ENCODE data around the gene TTLL7. TPM values are rescaled to one million over a fixed set of nuclear protein-coding genes. Genes with fewer than 3 reads are reported as not detected.

Gene TTLL7
- polyA plus RNA-seq, 1 donor (not counting 4 experiments of a cell fraction or from before 2014, with no cell fraction given), result 8.1 TPM

GRCh38 chr1:83850834-83851233 is 148.1 kb downstream of the TTLL7 start:
- no peak overlapping the region for H3K4me2 ChIP-seq (ENCODE audit: control insufficient read depth, extremely low read depth, insufficient read depth, low read depth, low read length)
- H3K27me3 ChIP-seq (ENCODE audit: control insufficient read depth, extremely low read depth, insufficient read depth, low read length), result no peaks in the 10 kb centered on the region
- no peaks in the 10 kb centered on the region for H4K20me1 ChIP-seq (ENCODE audit: control insufficient read depth, extremely low read depth, insufficient read depth, low read length)
- DNase-seq (ENCODE audit: low read depth, low spot score) (no peak), FAIRE-seq (no peak)
- H3K27ac ChIP-seq (ENCODE audit: control insufficient read depth, insufficient read depth, low read length), result no peak overlapping the region
- no peak overlapping the region for H2AFZ ChIP-seq (ENCODE audit: control insufficient read depth, low read length)
- no peaks in the 10 kb centered on the region for H3K79me2 ChIP-seq (ENCODE audit: control insufficient read depth, insufficient read depth, low read length)
- H3K9me3 ChIP-seq (ENCODE audit: control insufficient read depth, low read depth, low read length), result no peaks in the 10 kb centered on the region
- no peaks in the 10 kb centered on the region for H3K9me1 ChIP-seq (ENCODE audit: control insufficient read depth, extremely low read depth, insufficient read depth, low read length)
- H3K4me3 ChIP-seq (ENCODE audit: control insufficient read depth in 2 of 3, extremely low read depth in 1 of 3, insufficient read depth in 2 of 3, low read depth in 1 of 3, low read length in 3 of 3), result no peak overlapping the region
- H3K36me3 ChIP-seq (ENCODE audit: control insufficient read depth in 2 of 2, extremely low read depth in 1 of 2, insufficient read depth in 2 of 2, low read length in 2 of 2), result no peaks in the 10 kb centered on the region
- H3K9ac ChIP-seq (ENCODE audit: control insufficient read depth, extremely low read depth, insufficient read depth, low read length), result no peak overlapping the region
- dilution Hi-C loops (cut with MboI; ENCODE audit: extremely low pct_ligation_motif_present, low sequenced_read_pairs), result no loop called here
- no peak for TF ChIP-seq CTCF (optimal IDR thresholded peaks at IDR 0.05 in 1 of 3, IDR thresholded peaks at IDR 0.05 in 1 of 3, conservative IDR thresholded peaks at IDR 0.05 in 1 of 3; ENCODE audit: extremely low read depth in 1 of 3, insufficient read depth in 2 of 3, low read length in 3 of 3)
- TF ChIP-seq EZH2 (IDR thresholded peaks at IDR 0.05; ENCODE audit: low read length), result no peak
- H3K4me1 ChIP-seq (ENCODE audit: control insufficient read depth, extremely low read depth, insufficient read depth, low read length), result no peaks in the 10 kb centered on the region

GRCh38 chr1:83849191-83850061 is 149.5 kb downstream of the TTLL7 start:
- Histone ChIP-seq H3K9ac (ENCODE audit: control insufficient read depth, extremely low read depth, insufficient read depth, low read length) (no peak overlapping the region), H3K9me1 (ENCODE audit: control insufficient read depth, extremely low read depth, insufficient read depth, low read length) (no peaks in the 10 kb centered on the region), H2AFZ (ENCODE audit: control insufficient read depth, low read length) (no peak overlapping the region), H3K27ac (ENCODE audit: control insufficient read depth, insufficient read depth, low read length) (no peak overlapping the region), H3K4me3 (ENCODE audit: control insufficient read depth in 2 of 3, extremely low read depth in 1 of 3, insufficient read depth in 2 of 3, low read depth in 1 of 3, low read length in 3 of 3) (no peak overlapping the region), H3K79me2 (ENCODE audit: control insufficient read depth, insufficient read depth, low read length) (no peaks in the 10 kb centered on the region), H3K4me1 (ENCODE audit: control insufficient read depth, extremely low read depth, insufficient read depth, low read length) (no peaks in the 10 kb centered on the region), H3K4me2 (ENCODE audit: control insufficient read depth, extremely low read depth, insufficient read depth, low read depth, low read length) (no peak overlapping the region), H3K27me3 (ENCODE audit: control insufficient read depth, extremely low read depth, insufficient read depth, low read length) (no peaks in the 10 kb centered on the region), H3K36me3 (ENCODE audit: control insufficient read depth in 2 of 2, extremely low read depth in 1 of 2, insufficient read depth in 2 of 2, low read length in 2 of 2) (no peaks in the 10 kb centered on the region), H4K20me1 (ENCODE audit: control insufficient read depth, extremely low read depth, insufficient read depth, low read length) (no peaks in the 10 kb centered on the region), H3K9me3 (ENCODE audit: control insufficient read depth, low read depth, low read length) (no peaks in the 10 kb centered on the region)
- DNase-seq (ENCODE audit: low read depth, low spot score) (no peak), FAIRE-seq (no peak)
- no peak for TF ChIP-seq CTCF (optimal IDR thresholded peaks at IDR 0.05 in 1 of 3, IDR thresholded peaks at IDR 0.05 in 1 of 3, conservative IDR thresholded peaks at IDR 0.05 in 1 of 3; ENCODE audit: extremely low read depth in 1 of 3, insufficient read depth in 2 of 3, low read length in 3 of 3)
- no peak for TF ChIP-seq EZH2 (IDR thresholded peaks at IDR 0.05; ENCODE audit: low read length)
- dilution Hi-C loops (cut with MboI; ENCODE audit: extremely low pct_ligation_motif_present, low sequenced_read_pairs), result no loop called here
